Mesendoderm (in vitro differentiated cells): ENCODE measurements around the gene HARS2.

Experiments used
- DNase-seq: peaks from one replicate; pipeline ENCODE4 v3.0.0; 2013
- H2AK5ac ChIP-seq: 2 replicates; pipeline ENCODE4 v1.6.1; 2013; ENCODE audit warnings: low read length, inconsistent platforms
- H2BK120ac ChIP-seq: 2 replicates; pipeline ENCODE4 v1.6.1; 2013; ENCODE audit warnings: low read depth, mild to moderate bottlenecking, low read length, moderate library complexity, mixed read lengths
- H2BK15ac ChIP-seq: replicated peaks from 2 replicates; pipeline ENCODE4 v1.6.1; 2013; ENCODE audit warnings: low read depth, mild to moderate bottlenecking, moderate library complexity
- H2BK5ac ChIP-seq: 2 replicates; pipeline ENCODE4 v1.6.1; 2013; ENCODE audit warnings: low read length, inconsistent platforms
- H3K18ac ChIP-seq: 2 replicates; pipeline ENCODE4 v1.6.1; 2013; ENCODE audit warnings: mild to moderate bottlenecking, low read length, mixed read lengths
- H3K23ac ChIP-seq: one replicate; pipeline ENCODE4 v1.6.1; 2013; ENCODE audit warnings: low read length
- H3K27ac ChIP-seq: 2 replicates; pipeline ENCODE4 v1.5.1; 2013; ENCODE audit warnings: low read depth, mild to moderate bottlenecking, inconsistent platforms, low read length, moderate library complexity
- H3K27me3 ChIP-seq: 2 replicates; pipeline ENCODE4 v1.6.1; 2013; ENCODE audit warnings: low read length, control low read depth, mild to moderate bottlenecking, inconsistent platforms; ENCODE audit not compliant: insufficient read depth, poor library complexity
- H3K36me3 ChIP-seq: 2 replicates; pipeline ENCODE4 v1.6.1; 2013; ENCODE audit warnings: low read length, inconsistent platforms; ENCODE audit not compliant: control insufficient read depth, insufficient read depth
- H3K4ac ChIP-seq: one replicate; pipeline ENCODE4 v1.6.1; 2013; ENCODE audit warnings: low read depth, mild to moderate bottlenecking, low read length, moderate library complexity
- H3K4me1 ChIP-seq: 2 replicates; pipeline ENCODE4 v1.6.1; 2013; ENCODE audit warnings: low read depth, low read length, inconsistent platforms; ENCODE audit not compliant: control insufficient read depth
- H3K4me2 ChIP-seq: 2 replicates; pipeline ENCODE4 v1.6.1; 2013; ENCODE audit warnings: low read length
- H3K4me3 ChIP-seq: 2 replicates; pipeline ENCODE4 v1.5.1; 2013; ENCODE audit warnings: mild to moderate bottlenecking, low read length
- H3K56ac ChIP-seq: one replicate; pipeline ENCODE4 v1.6.1; 2013; ENCODE audit warnings: low read length
- H3K79me1 ChIP-seq: 2 replicates; pipeline ENCODE4 v1.6.1; 2013; ENCODE audit warnings: low read length, inconsistent platforms
- H3K79me2 ChIP-seq: 2 replicates; pipeline ENCODE4 v1.6.1; 2013; ENCODE audit warnings: mild to moderate bottlenecking, low read length; ENCODE audit not compliant: control insufficient read depth, insufficient read depth
- H3K9ac ChIP-seq: 2 replicates; pipeline ENCODE4 v1.6.1; 2013; ENCODE audit warnings: low read length, inconsistent platforms
- H4K5ac ChIP-seq: one replicate; pipeline ENCODE4 v1.6.1; 2013; ENCODE audit warnings: low read length
- H4K8ac ChIP-seq: one replicate; pipeline ENCODE4 v1.6.1; 2013; ENCODE audit warnings: low read depth, mild to moderate bottlenecking, control low read depth, low read length, moderate library complexity
- WGBS: extraction: QIAGEN DNeasy Blood & Tissue Kit; methylation state at CpG from one replicate; pipeline ENCODE4 v1.1.7; 2013; ENCODE audit warnings: low lambda C conversion rate, missing lambda C conversion rate; ENCODE audit not compliant: insufficient coverage; ENCODE audit errors: extremely low coverage; 5-methylcytosine and 5-hydroxymethylcytosine counted together

Gene HARS2

GRCh38 chr5:140672455-140673186 is 18.6 kb upstream of the HARS2 start:
- H3K9ac ChIP-seq, result no peak overlapping the region
- no peaks in the 10 kb centered on the region for H3K27me3 ChIP-seq
- no peak overlapping the region for H2BK15ac ChIP-seq
- H4K8ac ChIP-seq, result no peak overlapping the region
- H3K4me2 ChIP-seq, result no peak overlapping the region
- DNase-seq, result no peak
- no peaks in the 10 kb centered on the region for H3K4me1 ChIP-seq
- H3K4ac ChIP-seq, result no peak overlapping the region
- H3K27ac ChIP-seq, result no peak overlapping the region
- H4K5ac ChIP-seq, result no peak overlapping the region
- no peak overlapping the region for H3K23ac ChIP-seq
- no peak overlapping the region for H3K18ac ChIP-seq
- no peak overlapping the region for H2BK120ac ChIP-seq
- H3K4me3 ChIP-seq, result no peak overlapping the region
- no peaks in the 10 kb centered on the region for H3K79me2 ChIP-seq
- no peak overlapping the region for H2AK5ac ChIP-seq
- WGBS, result no CpG with 5 or more reads among the region's 70 CpGs
- H3K36me3 ChIP-seq, result peaks cover 24% of the 10 kb centered on the region
- H2BK5ac ChIP-seq, result no peak overlapping the region
- no peak overlapping the region for H3K56ac ChIP-seq
- no peaks in the 10 kb centered on the region for H3K79me1 ChIP-seq

GRCh38 chr5:140673187-140673976 is 17.9 kb upstream of the HARS2 start, which contains the start of gene DND1:
Gene DND1 (minus strand): TSS chr5:140673576. CDS start chr5:140673542, 34 bp downstream.
- WGBS, result no CpG with 5 or more reads among the region's 45 CpGs
- no peak within 1 kb of the TSS for H3K27ac ChIP-seq
- no peak within 1 kb of the TSS for H3K18ac ChIP-seq
- no peak within 1 kb of the TSS for H4K8ac ChIP-seq
- H2BK120ac ChIP-seq, result no peak within 1 kb of the TSS
- no peaks in the 10 kb centered on the region for H3K79me1 ChIP-seq
- H2BK5ac ChIP-seq, result no peak within 1 kb of the TSS
- H2BK15ac ChIP-seq, result no peak within 1 kb of the TSS
- H3K56ac ChIP-seq, result no peak within 1 kb of the TSS
- no peak within 1 kb of the TSS for H3K4me2 ChIP-seq
- no peak within 1 kb of the TSS for H3K9ac ChIP-seq
- no peak within 1 kb of the TSS for H3K23ac ChIP-seq
- H3K36me3 ChIP-seq, result peaks cover 24% of the 10 kb centered on the region
- no peak within 1 kb of the TSS for H4K5ac ChIP-seq
- no peaks in the 10 kb centered on the region for H3K27me3 ChIP-seq
- no peak within 1 kb of the TSS for H2AK5ac ChIP-seq
- no peak for DNase-seq
- H3K4ac ChIP-seq, result no peak within 1 kb of the TSS
- no peak within 1 kb of the TSS for H3K4me3 ChIP-seq
- H3K4me1 ChIP-seq, result no peaks in the 10 kb centered on the region
- no peaks in the 10 kb centered on the region for H3K79me2 ChIP-seq

GRCh38 chr5:140674211-140674610 is 17.0 kb upstream of the HARS2 start:
- Histone ChIP-seq H3K9ac (no peak overlapping the region), H3K36me3 (peaks cover 21% of the 10 kb centered on the region), H2BK15ac (no peak overlapping the region), H3K79me2 (no peaks in the 10 kb centered on the region), H3K4me2 (no peak overlapping the region), H4K8ac (no peak overlapping the region), H3K18ac (no peak overlapping the region), H3K23ac (no peak overlapping the region), H2BK120ac (no peak overlapping the region), H3K56ac (no peak overlapping the region), H3K79me1 (no peaks in the 10 kb centered on the region), H3K4me1 (no peaks in the 10 kb centered on the region), H3K4ac (no peak overlapping the region), H2AK5ac (no peak overlapping the region), H2BK5ac (no peak overlapping the region), H3K27ac (no peak overlapping the region), H3K4me3 (no peak overlapping the region), H4K5ac (no peak overlapping the region), H3K27me3 (no peaks in the 10 kb centered on the region)
- no CpG with 5 or more reads among the region's 2 CpGs for WGBS
- no peak for DNase-seq

- H3K4me3 ChIP-seq, result no peak overlapping the region
- H3K27me3 ChIP-seq, result no peaks in the 10 kb centered on the region
- H2BK5ac ChIP-seq, result no peak overlapping the region
- no peaks in the 10 kb centered on the region for H3K79me2 ChIP-seq
- H2BK15ac ChIP-seq, result no peak overlapping the region
- H2BK120ac ChIP-seq, result no peak overlapping the region
- H3K79me1 ChIP-seq, result no peaks in the 10 kb centered on the region
- no peaks in the 10 kb centered on the region for H3K4me1 ChIP-seq
- no peak overlapping the region for H3K56ac ChIP-seq
- no peak overlapping the region for H4K8ac ChIP-seq
- H3K27ac ChIP-seq, result no peak overlapping the region
- no peak overlapping the region for H3K4ac ChIP-seq
- no peak overlapping the region for H3K9ac ChIP-seq
- no CpG with 5 or more reads among the region's 4 CpGs for WGBS
- H3K23ac ChIP-seq, result no peak overlapping the region
- peaks cover 21% of the 10 kb centered on the region for H3K36me3 ChIP-seq
- no peak overlapping the region for H3K4me2 ChIP-seq
- DNase-seq, result no peak
- no peak overlapping the region for H2AK5ac ChIP-seq
- H3K18ac ChIP-seq, result no peak overlapping the region
- no peak overlapping the region for H4K5ac ChIP-seq
Observed at GRCh38 chr5:140674629-140675028, 16.6 kb upstream of the HARS2 start.

- Histone ChIP-seq H2BK120ac (no peak overlapping the region), H3K36me3 (peaks cover 23% of the 10 kb centered on the region)
Observed at GRCh38 chr5:140677947-140678346, 13.3 kb upstream of the HARS2 start.

More at GRCh38 chr5:140677947-140678346, 13.3 kb upstream of the HARS2 start:
- Histone ChIP-seq H3K4me2 (no peak overlapping the region), H3K4ac (no peak overlapping the region), H3K9ac (no peak overlapping the region), H2BK5ac (no peak overlapping the region), H3K27ac (no peak overlapping the region), H3K79me2 (no peaks in the 10 kb centered on the region), H2BK15ac (no peak overlapping the region), H3K27me3 (no peaks in the 10 kb centered on the region), H3K4me3 (no peak overlapping the region), H3K18ac (no peak overlapping the region), H3K56ac (no peak overlapping the region), H4K8ac (no peak overlapping the region), H3K4me1 (no peaks in the 10 kb centered on the region), H4K5ac (no peak overlapping the region), H3K79me1 (no peaks in the 10 kb centered on the region), H3K23ac (no peak overlapping the region), H2AK5ac (no peak overlapping the region)
- no CpG with 5 or more reads among the region's 3 CpGs for WGBS
- DNase-seq, result no peak
